SK-N-SH treated with all-trans-retinoic acid at 6 μM for 48 hours (cell line): ENCODE results near the gene TRPM7.
"Not testable (repeated sequence)": the region's sequence is repeated elsewhere in the genome, so short reads cannot be mapped to it uniquely, and the experiment has no call there.

Source experiments
- ARNTL ChIP-seq: fragments of 450-650 bp; formaldehyde crosslinking; IDR thresholded peaks from 2 replicates; pipeline ENCODE4 v1.5.0; 2020; ENCODE audit warnings: low read depth, mild to moderate bottlenecking, moderate library complexity, borderline replicate concordance
- GLIS3 ChIP-seq: fragments of 250-450 bp; sonication (Bioruptor Pico); IDR thresholded peaks from 2 replicates; pipeline ENCODE4 v1.5.0; 2020; ENCODE audit warnings: mild to moderate bottlenecking, moderate library complexity
- RARB ChIP-seq: fragments of 250-450 bp; sonication (Bioruptor Pico); IDR thresholded peaks from 2 replicates; pipeline ENCODE4 v1.8.0; 2021; ENCODE audit warnings: mild to moderate bottlenecking, moderate library complexity
- SNAI2 ChIP-seq: fragments of 250-450 bp; sonication (Bioruptor Pico); IDR thresholded peaks from 2 replicates; pipeline ENCODE4 v1.5.0; 2020; ENCODE audit warnings: mild to moderate bottlenecking, moderate library complexity
- TOX ChIP-seq: fragments of 250-450 bp; sonication (Bioruptor Pico); IDR thresholded peaks from 2 replicates; pipeline ENCODE4 v1.8.0; 2021; ENCODE audit warnings: mild to moderate bottlenecking, moderate library complexity, borderline replicate concordance
- ZFP3 ChIP-seq: fragments of 250-450 bp; sonication (Bioruptor Pico); IDR thresholded peaks from 2 replicates; pipeline ENCODE4 v1.5.0; 2020; ENCODE audit warnings: mild to moderate bottlenecking, moderate library complexity
- ZFP30 ChIP-seq: fragments of 450-650 bp; formaldehyde crosslinking; IDR thresholded peaks from 2 replicates; pipeline ENCODE4 v1.5.0; 2022; ENCODE audit warnings: mild to moderate bottlenecking, moderate library complexity
- ZNF565 ChIP-seq: fragments of 450-650 bp; formaldehyde crosslinking; conservative IDR thresholded peaks from 2 replicates; pipeline ENCODE4 v1.5.0; 2020; ENCODE audit warnings: low read depth, mild to moderate bottlenecking, moderate library complexity
- TF ChIP-seq, protein P1 (sequence below): fragments of 250-450 bp; sonication (Bioruptor Pico); IDR thresholded peaks from 2 replicates; pipeline ENCODE4 v1.8.0; 2020; ENCODE audit warnings: mild to moderate bottlenecking, moderate library complexity, borderline replicate concordance

GRCh38 chr15:50602028-50602427, 84.6 kb downstream of the TRPM7 start:
- TF ChIP-seq, protein P1, sequence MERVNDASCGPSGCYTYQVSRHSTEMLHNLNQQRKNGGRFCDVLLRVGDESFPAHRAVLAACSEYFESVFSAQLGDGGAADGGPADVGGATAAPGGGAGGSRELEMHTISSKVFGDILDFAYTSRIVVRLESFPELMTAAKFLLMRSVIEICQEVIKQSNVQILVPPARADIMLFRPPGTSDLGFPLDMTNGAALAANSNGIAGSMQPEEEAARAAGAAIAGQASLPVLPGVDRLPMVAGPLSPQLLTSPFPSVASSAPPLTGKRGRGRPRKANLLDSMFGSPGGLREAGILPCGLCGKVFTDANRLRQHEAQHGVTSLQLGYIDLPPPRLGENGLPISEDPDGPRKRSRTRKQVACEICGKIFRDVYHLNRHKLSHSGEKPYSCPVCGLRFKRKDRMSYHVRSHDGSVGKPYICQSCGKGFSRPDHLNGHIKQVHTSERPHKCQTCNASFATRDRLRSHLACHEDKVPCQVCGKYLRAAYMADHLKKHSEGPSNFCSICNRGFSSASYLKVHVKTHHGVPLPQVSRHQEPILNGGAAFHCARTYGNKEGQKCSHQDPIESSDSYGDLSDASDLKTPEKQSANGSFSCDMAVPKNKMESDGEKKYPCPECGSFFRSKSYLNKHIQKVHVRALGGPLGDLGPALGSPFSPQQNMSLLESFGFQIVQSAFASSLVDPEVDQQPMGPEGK (CRISPR knock-in tag), result not testable (repeated sequence)
- not testable (repeated sequence) for TF ChIP-seq ZFP3; ZNF565; RARB; SNAI2; ZFP30 (CRISPR knock-in tag); TOX (CRISPR knock-in tag); ARNTL (CRISPR knock-in tag); GLIS3 (CRISPR knock-in tag)
